Liver (tissue), 9 donors: ENCODE data around the gene UBN2. TPM values are rescaled to one million over a fixed set of nuclear protein-coding genes. Genes with fewer than 3 reads are reported as not detected.
"Not testable (repeated sequence)": the region's sequence is repeated elsewhere in the genome, so short reads cannot be mapped to it uniquely, and the experiment has no call there.

Experiments
- DNase-seq: peaks from one replicate; pipeline ENCODE4 v3.0.0-alpha.2; 2017; ENCODE audit warnings: low spot score
- H3K27ac ChIP-seq, 2 donors: one replicate each; pipeline ENCODE4 v1.7.0; 2013; ENCODE audit warnings: inconsistent platforms in 2 of 2, low read length in 2 of 2, control low read depth in 1 of 2, low read depth in 1 of 2, mild to moderate bottlenecking in 1 of 2
- H3K27me3 ChIP-seq, 4 donors: one replicate each; pipeline versions ENCODE4 v1.6.1 to v1.7.0; 2013; ENCODE audit warnings: low read length in 3 of 4, inconsistent platforms in 1 of 4, mild to moderate bottlenecking in 1 of 4, moderate library complexity in 1 of 4; ENCODE audit not compliant: control insufficient read depth in 4 of 4, insufficient read depth in 4 of 4
- H3K36me3 ChIP-seq, 4 donors: one replicate each; pipeline versions ENCODE4 v1.6.1 to v1.7.0; 2013; ENCODE audit warnings: low read length in 3 of 4, mild to moderate bottlenecking in 3 of 4, low read depth in 1 of 4, moderate library complexity in 1 of 4; ENCODE audit not compliant: control insufficient read depth in 4 of 4, insufficient read depth in 3 of 4
- H3K4me1 ChIP-seq, 4 donors: one replicate each; pipeline versions ENCODE4 v1.6.1 to v1.7.0; 2013; ENCODE audit warnings: low read length in 3 of 4, mild to moderate bottlenecking in 3 of 4, moderate library complexity in 1 of 4; ENCODE audit not compliant: control insufficient read depth in 4 of 4, insufficient read depth in 4 of 4
- H3K4me3 ChIP-seq, 3 donors: one replicate each; pipeline versions ENCODE4 v1.6.1 to v1.7.0; 2013; ENCODE audit warnings: low read length in 3 of 3, control low read depth in 1 of 3, low read depth in 1 of 3, mild to moderate bottlenecking in 1 of 3
- H3K9ac ChIP-seq, 2 donors: one replicate each; pipeline ENCODE4 v1.7.0; 2013; ENCODE audit warnings: low read length in 2 of 2, mild to moderate bottlenecking in 2 of 2, moderate library complexity in 2 of 2, control low read depth in 1 of 2, low read depth in 1 of 2
- H3K9me3 ChIP-seq, 4 donors: one replicate each; pipeline versions ENCODE4 v1.6.1 to v1.7.0; 2013; ENCODE audit warnings: low read length in 3 of 4; ENCODE audit not compliant: control insufficient read depth in 4 of 4
- EGR1 ChIP-seq, 2 donors: IDR thresholded peaks; 2 replicates each; pipeline ENCODE4 v1.6.1; 2016 to 2018; ENCODE audit warnings: antibody characterized with exemption in 2 of 2, low read depth in 2 of 2
- FOXA1 ChIP-seq: IDR thresholded peaks from 2 replicates; pipeline ENCODE4 v1.6.1; 2016; ENCODE audit warnings: antibody characterized with exemption
- FOXA2 ChIP-seq: IDR thresholded peaks from 2 replicates; pipeline ENCODE4 v1.6.1; 2016; ENCODE audit warnings: antibody characterized with exemption
- GABPA ChIP-seq, 2 donors: IDR thresholded peaks in 1 of 2; conservative IDR thresholded peaks in 1 of 2; 2 replicates each; pipeline ENCODE4 v1.6.1; 2016; ENCODE audit warnings: antibody characterized with exemption in 2 of 2, mild to moderate bottlenecking in 1 of 2, moderate library complexity in 1 of 2
- HNF4G ChIP-seq: IDR thresholded peaks from 2 replicates; pipeline ENCODE4 v1.6.1; 2016; ENCODE audit warnings: antibody characterized with exemption
- RXRA ChIP-seq, 2 donors: IDR thresholded peaks; 2 replicates each; pipeline ENCODE4 v1.6.1; 2017 to 2018; ENCODE audit warnings: antibody characterized with exemption in 2 of 2, mild to moderate bottlenecking in 1 of 2
- SP1 ChIP-seq: IDR thresholded peaks from 2 replicates; pipeline ENCODE4 v1.6.1; 2018; ENCODE audit warnings: antibody characterized with exemption, mild to moderate bottlenecking
- YY1 ChIP-seq: IDR thresholded peaks from 2 replicates; pipeline ENCODE4 v1.6.1; 2016; ENCODE audit warnings: antibody characterized with exemption, mild to moderate bottlenecking
- WGBS: extraction: QIAGEN DNeasy Blood & Tissue Kit; methylation state at CpG from one replicate; pipeline ENCODE4 v1.1.7; 2013; 5-methylcytosine and 5-hydroxymethylcytosine counted together
- polyA plus RNA-seq, 2 donors: library from polyadenylated mRNA; stranded (reverse) in 1 of 2; unstranded in 1 of 2; fragments of 200-250 nt in 1 of 2; fragments of >200 nt in 1 of 2; fragmentation: Nextera tagmentation in 1 of 2; extraction: Ambion mirVana in 1 of 2; gene quantifications; one replicate each; pipeline versions ENCODE4 v1.2.1 to v1.2.3, GENCODE V29; 2013 to 2015
- total RNA-seq, 2 donors: library from RNA; depleted of rRNA; stranded (reverse); fragments of >200 nt; gene quantifications; one replicate each; pipeline ENCODE4 v1.2.3, GENCODE V29; 2014
- TF ChIP-seq, protein P1 (sequence below): IDR thresholded peaks from 2 replicates; pipeline ENCODE4 v1.6.1; 2016; ENCODE audit warnings: antibody characterized with exemption
- TF ChIP-seq, protein P2 (sequence below): fragments of 150-350 bp; IDR thresholded peaks from 2 replicates; pipeline ENCODE4 v1.5.1; 2017; ENCODE audit warnings: improper control_type of control experiment, low read depth, low read length; ENCODE audit not compliant: missing input control
- TF ChIP-seq, protein P3 (sequence below): IDR thresholded peaks from 2 replicates; pipeline ENCODE4 v1.6.1; 2016; ENCODE audit warnings: antibody characterized with exemption, mild to moderate bottlenecking
- donor health status: healthy.
- donor health status: healthy.
- donor health status: healthy.
- donor health status: healthy.
- donor health status: healthy.

The UBN2 gene
- total and polyA plus RNA-seq, 4 donors: 1.1 to 9.1 (median 4.8) TPM

GRCh38 chr7:139225286-139226157 is 5.5 kb upstream of the UBN2 start:
- DNase-seq, H3K4me3 ChIP-seq, H3K9ac ChIP-seq, H3K36me3 ChIP-seq, H3K4me1 ChIP-seq, H3K27ac ChIP-seq, H3K9me3 ChIP-seq, H3K27me3 ChIP-seq: not testable (repeated sequence)
- 95% methylated on average over 60 of the region's 60 CpGs for WGBS

DNA sequence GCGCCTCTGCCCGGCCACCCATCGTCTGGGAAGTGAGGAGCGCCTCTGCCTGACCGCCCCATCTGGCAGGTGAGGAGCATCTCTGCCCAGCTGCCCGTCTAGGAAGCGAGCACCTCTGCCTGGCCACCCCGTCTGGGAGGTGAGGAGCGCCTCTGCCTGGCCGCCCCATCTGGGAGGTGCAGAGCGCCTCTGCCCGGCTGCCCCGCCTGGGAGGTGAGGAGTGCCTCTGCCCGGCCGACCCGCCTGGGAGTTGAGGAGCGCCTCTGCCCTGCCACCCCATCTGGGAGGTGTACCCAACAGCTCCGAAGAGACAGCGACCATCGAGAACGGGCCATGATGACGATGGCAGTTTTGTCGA is 4.9 kb upstream of the UBN2 start:
- WGBS: 96% methylated on average over 23 of the region's 23 CpGs

GRCh38 chr7:139226988-139227488 is 4.0 kb upstream of the UBN2 start:
- not testable (repeated sequence) for H3K9me3 ChIP-seq, DNase-seq, H3K36me3 ChIP-seq, H3K4me3 ChIP-seq, H3K4me1 ChIP-seq, H3K27me3 ChIP-seq, H3K9ac ChIP-seq, H3K27ac ChIP-seq
- WGBS: 96% methylated on average over 8 of the region's 8 CpGs

More for the DNA sequence above, 4.9 kb upstream of the UBN2 start:
- H3K27ac ChIP-seq, H3K27me3 ChIP-seq, H3K9ac ChIP-seq, H3K4me1 ChIP-seq, H3K4me3 ChIP-seq, H3K9me3 ChIP-seq, H3K36me3 ChIP-seq, DNase-seq: not testable (repeated sequence)

DNA sequence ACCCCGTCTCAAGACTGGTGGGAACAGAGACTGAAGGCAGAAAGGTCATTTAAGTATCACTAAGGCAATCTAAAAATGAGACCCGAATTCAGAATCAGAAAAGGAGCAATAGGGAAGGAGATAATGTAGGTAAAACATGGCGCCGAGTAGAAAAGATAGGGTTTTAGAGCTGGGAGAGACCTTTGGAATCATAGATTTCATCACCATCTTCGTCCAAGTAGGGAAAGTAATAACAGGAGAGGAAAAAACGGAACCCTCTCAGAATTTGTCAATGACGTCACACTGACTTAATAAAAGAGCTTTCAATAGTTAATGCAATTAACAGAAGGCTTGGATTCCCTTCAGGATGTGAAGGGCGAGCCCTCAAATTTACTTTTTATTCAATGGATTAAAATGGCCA is 1.0 kb upstream of the UBN2 start:
- H3K27me3 ChIP-seq: no peaks in the 10 kb centered on the region
- H3K27ac ChIP-seq: no peak overlapping the region
- peak overlapping the region in 1 of 3 donors; percentile 95 for H3K4me3 ChIP-seq
- WGBS: 65% methylated on average over 8 of the region's 8 CpGs
- TF ChIP-seq RXRA (IDR thresholded peaks at IDR 0.05) (no peak), SP1 (no peak), HNF4G (no peak), GABPA (IDR thresholded peaks at IDR 0.05 in 1 of 2, conservative IDR thresholded peaks at IDR 0.05 in 1 of 2) (no peak)
- H3K36me3 ChIP-seq: no peaks in the 10 kb centered on the region
- no peak overlapping the region for H3K9ac ChIP-seq
- DNase-seq: no peak
- peaks cover 0 to 20% (median 15%) of the 10 kb centered on the region in 4 donors for H3K4me1 ChIP-seq
- no peaks in the 10 kb centered on the region for H3K9me3 ChIP-seq

- no peaks in the 10 kb centered on the region for H3K9me3 ChIP-seq
- H3K9ac ChIP-seq: peak overlapping the region in 1 of 2 donors; percentile 15
- H3K4me3 ChIP-seq: peak overlapping the region; percentile 93 to 99 (median 95)
- peaks cover 0 to 20% (median 15%) of the 10 kb centered on the region in 4 donors for H3K4me1 ChIP-seq
- no peak for DNase-seq
- no peaks in the 10 kb centered on the region for H3K27me3 ChIP-seq
- WGBS: 3% methylated on average over 12 of the region's 12 CpGs
- peak overlapping the region; percentile 35 to 97 for H3K27ac ChIP-seq
- no peaks in the 10 kb centered on the region for H3K36me3 ChIP-seq
- no peak for TF ChIP-seq FOXA2
- TF ChIP-seq RXRA (IDR thresholded peaks at IDR 0.05): no peak
- TF ChIP-seq, protein P1, sequence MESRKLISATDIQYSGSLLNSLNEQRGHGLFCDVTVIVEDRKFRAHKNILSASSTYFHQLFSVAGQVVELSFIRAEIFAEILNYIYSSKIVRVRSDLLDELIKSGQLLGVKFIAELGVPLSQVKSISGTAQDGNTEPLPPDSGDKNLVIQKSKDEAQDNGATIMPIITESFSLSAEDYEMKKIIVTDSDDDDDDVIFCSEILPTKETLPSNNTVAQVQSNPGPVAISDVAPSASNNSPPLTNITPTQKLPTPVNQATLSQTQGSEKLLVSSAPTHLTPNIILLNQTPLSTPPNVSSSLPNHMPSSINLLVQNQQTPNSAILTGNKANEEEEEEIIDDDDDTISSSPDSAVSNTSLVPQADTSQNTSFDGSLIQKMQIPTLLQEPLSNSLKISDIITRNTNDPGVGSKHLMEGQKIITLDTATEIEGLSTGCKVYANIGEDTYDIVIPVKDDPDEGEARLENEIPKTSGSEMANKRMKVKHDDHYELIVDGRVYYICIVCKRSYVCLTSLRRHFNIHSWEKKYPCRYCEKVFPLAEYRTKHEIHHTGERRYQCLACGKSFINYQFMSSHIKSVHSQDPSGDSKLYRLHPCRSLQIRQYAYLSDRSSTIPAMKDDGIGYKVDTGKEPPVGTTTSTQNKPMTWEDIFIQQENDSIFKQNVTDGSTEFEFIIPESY: no peak
- TF ChIP-seq HNF4G: no peak
- TF ChIP-seq, protein P2, sequence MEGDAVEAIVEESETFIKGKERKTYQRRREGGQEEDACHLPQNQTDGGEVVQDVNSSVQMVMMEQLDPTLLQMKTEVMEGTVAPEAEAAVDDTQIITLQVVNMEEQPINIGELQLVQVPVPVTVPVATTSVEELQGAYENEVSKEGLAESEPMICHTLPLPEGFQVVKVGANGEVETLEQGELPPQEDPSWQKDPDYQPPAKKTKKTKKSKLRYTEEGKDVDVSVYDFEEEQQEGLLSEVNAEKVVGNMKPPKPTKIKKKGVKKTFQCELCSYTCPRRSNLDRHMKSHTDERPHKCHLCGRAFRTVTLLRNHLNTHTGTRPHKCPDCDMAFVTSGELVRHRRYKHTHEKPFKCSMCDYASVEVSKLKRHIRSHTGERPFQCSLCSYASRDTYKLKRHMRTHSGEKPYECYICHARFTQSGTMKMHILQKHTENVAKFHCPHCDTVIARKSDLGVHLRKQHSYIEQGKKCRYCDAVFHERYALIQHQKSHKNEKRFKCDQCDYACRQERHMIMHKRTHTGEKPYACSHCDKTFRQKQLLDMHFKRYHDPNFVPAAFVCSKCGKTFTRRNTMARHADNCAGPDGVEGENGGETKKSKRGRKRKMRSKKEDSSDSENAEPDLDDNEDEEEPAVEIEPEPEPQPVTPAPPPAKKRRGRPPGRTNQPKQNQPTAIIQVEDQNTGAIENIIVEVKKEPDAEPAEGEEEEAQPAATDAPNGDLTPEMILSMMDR: no peak
- no peak for TF ChIP-seq FOXA1
- TF ChIP-seq YY1: no peak
- TF ChIP-seq, protein P3, sequence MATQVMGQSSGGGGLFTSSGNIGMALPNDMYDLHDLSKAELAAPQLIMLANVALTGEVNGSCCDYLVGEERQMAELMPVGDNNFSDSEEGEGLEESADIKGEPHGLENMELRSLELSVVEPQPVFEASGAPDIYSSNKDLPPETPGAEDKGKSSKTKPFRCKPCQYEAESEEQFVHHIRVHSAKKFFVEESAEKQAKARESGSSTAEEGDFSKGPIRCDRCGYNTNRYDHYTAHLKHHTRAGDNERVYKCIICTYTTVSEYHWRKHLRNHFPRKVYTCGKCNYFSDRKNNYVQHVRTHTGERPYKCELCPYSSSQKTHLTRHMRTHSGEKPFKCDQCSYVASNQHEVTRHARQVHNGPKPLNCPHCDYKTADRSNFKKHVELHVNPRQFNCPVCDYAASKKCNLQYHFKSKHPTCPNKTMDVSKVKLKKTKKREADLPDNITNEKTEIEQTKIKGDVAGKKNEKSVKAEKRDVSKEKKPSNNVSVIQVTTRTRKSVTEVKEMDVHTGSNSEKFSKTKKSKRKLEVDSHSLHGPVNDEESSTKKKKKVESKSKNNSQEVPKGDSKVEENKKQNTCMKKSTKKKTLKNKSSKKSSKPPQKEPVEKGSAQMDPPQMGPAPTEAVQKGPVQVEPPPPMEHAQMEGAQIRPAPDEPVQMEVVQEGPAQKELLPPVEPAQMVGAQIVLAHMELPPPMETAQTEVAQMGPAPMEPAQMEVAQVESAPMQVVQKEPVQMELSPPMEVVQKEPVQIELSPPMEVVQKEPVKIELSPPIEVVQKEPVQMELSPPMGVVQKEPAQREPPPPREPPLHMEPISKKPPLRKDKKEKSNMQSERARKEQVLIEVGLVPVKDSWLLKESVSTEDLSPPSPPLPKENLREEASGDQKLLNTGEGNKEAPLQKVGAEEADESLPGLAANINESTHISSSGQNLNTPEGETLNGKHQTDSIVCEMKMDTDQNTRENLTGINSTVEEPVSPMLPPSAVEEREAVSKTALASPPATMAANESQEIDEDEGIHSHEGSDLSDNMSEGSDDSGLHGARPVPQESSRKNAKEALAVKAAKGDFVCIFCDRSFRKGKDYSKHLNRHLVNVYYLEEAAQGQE: no peak
- no peak for TF ChIP-seq EGR1 (IDR thresholded peaks at IDR 0.05; ENCODE audit: low read depth in 2 of 2)
Observed at GRCh38 chr7:139230484-139230773, 608 bp upstream of the UBN2 start.
